ENCODE measurements around the gene ERC2.

DNA sequence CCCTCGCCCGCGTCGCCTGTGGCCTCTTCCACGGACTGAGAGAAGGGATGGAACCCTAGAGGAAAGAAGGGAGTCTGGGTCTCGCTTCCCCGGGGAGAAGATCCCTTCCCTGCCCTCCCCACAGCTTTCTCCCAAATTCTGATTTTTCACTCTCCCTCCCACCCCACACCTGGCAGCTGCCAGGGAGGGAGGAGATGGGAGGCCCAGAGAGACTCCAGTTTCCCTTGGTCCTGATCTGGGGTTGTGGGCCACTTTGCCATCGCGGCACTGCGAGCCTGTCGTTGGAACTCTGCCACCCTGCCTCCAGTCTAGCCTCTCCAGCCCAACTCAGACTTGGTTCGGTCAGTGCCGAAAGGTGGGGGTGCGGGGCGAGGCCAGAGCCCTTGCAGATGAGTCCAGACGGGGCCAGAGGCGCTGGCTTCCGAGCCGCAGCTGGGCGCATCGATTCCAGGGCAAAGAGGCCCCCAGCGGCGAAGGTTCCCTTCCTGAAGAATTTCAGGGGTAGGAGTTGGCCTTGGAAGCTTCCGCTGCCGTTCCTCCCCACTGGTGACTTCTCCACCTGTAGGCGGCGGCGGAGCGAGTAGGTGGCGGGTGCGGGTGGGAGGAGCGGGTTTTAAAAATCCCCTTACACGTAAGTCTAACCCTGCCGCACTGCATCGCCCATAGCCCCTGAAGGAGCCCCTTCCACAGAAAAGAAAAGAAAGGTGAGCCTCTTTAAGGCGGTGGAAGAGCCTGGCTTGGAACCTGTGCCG, 986.3 kb downstream of the ERC2 start:
- TF ChIP-seq CEBPB (IDR thresholded peaks at IDR 0.05) = no peak
- TF ChIP-seq, protein P1, sequence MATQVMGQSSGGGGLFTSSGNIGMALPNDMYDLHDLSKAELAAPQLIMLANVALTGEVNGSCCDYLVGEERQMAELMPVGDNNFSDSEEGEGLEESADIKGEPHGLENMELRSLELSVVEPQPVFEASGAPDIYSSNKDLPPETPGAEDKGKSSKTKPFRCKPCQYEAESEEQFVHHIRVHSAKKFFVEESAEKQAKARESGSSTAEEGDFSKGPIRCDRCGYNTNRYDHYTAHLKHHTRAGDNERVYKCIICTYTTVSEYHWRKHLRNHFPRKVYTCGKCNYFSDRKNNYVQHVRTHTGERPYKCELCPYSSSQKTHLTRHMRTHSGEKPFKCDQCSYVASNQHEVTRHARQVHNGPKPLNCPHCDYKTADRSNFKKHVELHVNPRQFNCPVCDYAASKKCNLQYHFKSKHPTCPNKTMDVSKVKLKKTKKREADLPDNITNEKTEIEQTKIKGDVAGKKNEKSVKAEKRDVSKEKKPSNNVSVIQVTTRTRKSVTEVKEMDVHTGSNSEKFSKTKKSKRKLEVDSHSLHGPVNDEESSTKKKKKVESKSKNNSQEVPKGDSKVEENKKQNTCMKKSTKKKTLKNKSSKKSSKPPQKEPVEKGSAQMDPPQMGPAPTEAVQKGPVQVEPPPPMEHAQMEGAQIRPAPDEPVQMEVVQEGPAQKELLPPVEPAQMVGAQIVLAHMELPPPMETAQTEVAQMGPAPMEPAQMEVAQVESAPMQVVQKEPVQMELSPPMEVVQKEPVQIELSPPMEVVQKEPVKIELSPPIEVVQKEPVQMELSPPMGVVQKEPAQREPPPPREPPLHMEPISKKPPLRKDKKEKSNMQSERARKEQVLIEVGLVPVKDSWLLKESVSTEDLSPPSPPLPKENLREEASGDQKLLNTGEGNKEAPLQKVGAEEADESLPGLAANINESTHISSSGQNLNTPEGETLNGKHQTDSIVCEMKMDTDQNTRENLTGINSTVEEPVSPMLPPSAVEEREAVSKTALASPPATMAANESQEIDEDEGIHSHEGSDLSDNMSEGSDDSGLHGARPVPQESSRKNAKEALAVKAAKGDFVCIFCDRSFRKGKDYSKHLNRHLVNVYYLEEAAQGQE (IDR thresholded peaks at IDR 0.05; ENCODE audit: low read depth) = no peak

Data from Ishikawa (cell line).